DOHH2 (cell line): ENCODE results near the gene GET4.

ENCODE experiments used
- H3F3A ChIP-seq: fragments of 200-600 bp; sonication (generic), shearing (Covaris generic); 2 replicates; pipeline ENCODE4 v1.6.0; 2016; ENCODE audit warnings: antibody characterized with exemption, mild to moderate bottlenecking; ENCODE audit not compliant: control insufficient read depth, insufficient read depth
- H3K27ac ChIP-seq: fragments of 200-600 bp; sonication (generic); 2 replicates; pipeline ENCODE4 v1.5.1; 2014; ENCODE audit warnings: low read depth, mild to moderate bottlenecking, low read length, moderate library complexity
- H3K27me3 ChIP-seq: fragments of 200-600 bp; sonication (generic); 2 replicates; pipeline ENCODE4 v1.6.1; 2014; ENCODE audit warnings: mild to moderate bottlenecking, low read length, mixed read lengths; ENCODE audit not compliant: control insufficient read depth
- H3K36me3 ChIP-seq: fragments of 200-600 bp; sonication (generic); 2 replicates; pipeline ENCODE4 v1.6.1; 2014; ENCODE audit warnings: mild to moderate bottlenecking, low read length, moderate library complexity, mixed read lengths; ENCODE audit not compliant: control insufficient read depth
- H3K4me1 ChIP-seq: fragments of 200-600 bp; sonication (generic); 2 replicates; pipeline ENCODE4 v1.6.1; 2014; ENCODE audit warnings: mild to moderate bottlenecking, low read length, mixed read lengths; ENCODE audit not compliant: control insufficient read depth
- H3K4me2 ChIP-seq: fragments of 200-600 bp; sonication (generic); 2 replicates; pipeline ENCODE4 v1.6.0; 2014; ENCODE audit warnings: mild to moderate bottlenecking, low read length, moderate library complexity
- H3K4me3 ChIP-seq: fragments of 200-600 bp; sonication (generic); 2 replicates; pipeline ENCODE4 v1.5.1; 2014; ENCODE audit warnings: mild to moderate bottlenecking, low read length, mixed read lengths
- H3K79me2 ChIP-seq: fragments of 200-600 bp; sonication (generic); 2 replicates; pipeline ENCODE4 v1.6.1; 2014; ENCODE audit warnings: mild to moderate bottlenecking, low read length, mixed read lengths; ENCODE audit not compliant: control insufficient read depth
- H3K9me2 ChIP-seq: fragments of 200-600 bp; sonication (generic); replicated peaks from 2 replicates; pipeline ENCODE4 v1.6.1; 2014; ENCODE audit warnings: mild to moderate bottlenecking, low read length, mixed read lengths; ENCODE audit not compliant: control insufficient read depth
- H3K9me3 ChIP-seq: fragments of 200-600 bp; sonication (generic); 2 replicates; pipeline ENCODE4 v1.6.1; 2014; ENCODE audit warnings: antibody characterized with exemption, low read length, mixed read lengths; ENCODE audit not compliant: control insufficient read depth, insufficient read depth
- H4K20me1 ChIP-seq: fragments of 200-600 bp; sonication (generic); 2 replicates; pipeline ENCODE4 v1.6.0; 2014; ENCODE audit warnings: low read depth, mild to moderate bottlenecking, antibody characterized with exemption, low read length, moderate library complexity; ENCODE audit not compliant: control insufficient read depth, insufficient read depth
- EZH2phosphoT487 ChIP-seq: fragments of 200-600 bp; sonication (generic); IDR thresholded peaks from 2 replicates; pipeline ENCODE4 v1.6.1; 2017; ENCODE audit warnings: borderline replicate concordance, mild to moderate bottlenecking, antibody characterized with exemption, low read length, moderate library complexity, mixed read lengths
- TF ChIP-seq, protein P1 (sequence below): fragments of 200-600 bp; sonication (generic); IDR thresholded peaks from one replicate; pipeline ENCODE4 v1.5.1; 2014; ENCODE audit warnings: antibody characterized with exemption, mild to moderate bottlenecking, low read depth, low read length; ENCODE audit not compliant: poor library complexity, severe bottlenecking

Gene GET4

GRCh38 chr7:841943-842342 is 34.4 kb upstream of the GET4 start:
- H3K36me3 ChIP-seq = peaks cover 68% of the 10 kb centered on the region
- TF ChIP-seq, protein P1, sequence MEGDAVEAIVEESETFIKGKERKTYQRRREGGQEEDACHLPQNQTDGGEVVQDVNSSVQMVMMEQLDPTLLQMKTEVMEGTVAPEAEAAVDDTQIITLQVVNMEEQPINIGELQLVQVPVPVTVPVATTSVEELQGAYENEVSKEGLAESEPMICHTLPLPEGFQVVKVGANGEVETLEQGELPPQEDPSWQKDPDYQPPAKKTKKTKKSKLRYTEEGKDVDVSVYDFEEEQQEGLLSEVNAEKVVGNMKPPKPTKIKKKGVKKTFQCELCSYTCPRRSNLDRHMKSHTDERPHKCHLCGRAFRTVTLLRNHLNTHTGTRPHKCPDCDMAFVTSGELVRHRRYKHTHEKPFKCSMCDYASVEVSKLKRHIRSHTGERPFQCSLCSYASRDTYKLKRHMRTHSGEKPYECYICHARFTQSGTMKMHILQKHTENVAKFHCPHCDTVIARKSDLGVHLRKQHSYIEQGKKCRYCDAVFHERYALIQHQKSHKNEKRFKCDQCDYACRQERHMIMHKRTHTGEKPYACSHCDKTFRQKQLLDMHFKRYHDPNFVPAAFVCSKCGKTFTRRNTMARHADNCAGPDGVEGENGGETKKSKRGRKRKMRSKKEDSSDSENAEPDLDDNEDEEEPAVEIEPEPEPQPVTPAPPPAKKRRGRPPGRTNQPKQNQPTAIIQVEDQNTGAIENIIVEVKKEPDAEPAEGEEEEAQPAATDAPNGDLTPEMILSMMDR = no peak
- no peak for TF ChIP-seq EZH2phosphoT487

DNA sequence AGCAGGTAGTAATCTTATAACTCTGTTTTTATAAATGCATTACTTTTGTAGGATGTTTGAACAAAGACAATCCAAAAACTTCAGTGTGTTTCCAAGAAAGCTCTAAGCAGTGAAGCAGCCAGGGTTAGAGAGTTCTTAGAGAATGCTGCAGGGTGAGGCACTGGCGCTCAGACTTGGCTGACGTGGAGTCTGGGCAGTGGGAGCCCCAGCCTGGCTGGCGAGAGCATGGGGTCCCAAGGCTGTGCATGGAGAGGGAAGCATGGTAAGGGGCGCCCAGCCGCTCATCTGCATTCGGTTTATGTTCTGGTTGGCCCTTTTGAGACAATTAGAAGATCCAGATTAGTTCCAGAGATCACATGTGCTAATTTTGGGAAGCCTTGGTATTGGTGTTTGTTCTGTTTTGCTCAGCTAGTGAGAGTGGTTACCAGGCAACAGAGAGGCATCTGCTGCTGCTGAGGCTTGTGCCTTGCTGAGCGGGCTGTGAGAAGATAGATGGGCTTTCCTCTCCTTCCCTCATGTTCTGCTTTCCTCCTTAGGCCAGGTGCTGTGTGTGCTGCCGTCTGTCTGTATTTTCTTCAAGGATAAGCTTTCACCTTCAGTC is 33.8 kb upstream of the GET4 start:
- Histone ChIP-seq H4K20me1 (no peaks in the 10 kb centered on the region), H3K27me3 (no peaks in the 10 kb centered on the region), H3F3A (no peaks in the 10 kb centered on the region), H3K9me2 (no peaks in the 10 kb centered on the region), H3K4me3 (no peak overlapping the region), H3K4me2 (no peak overlapping the region), H3K9me3 (no peaks in the 10 kb centered on the region), H3K36me3 (peaks cover 65% of the 10 kb centered on the region), H3K4me1 (no peaks in the 10 kb centered on the region), H3K27ac (no peak overlapping the region), H3K79me2 (peaks cover 19% of the 10 kb centered on the region)
- no peak for TF ChIP-seq EZH2phosphoT487
- TF ChIP-seq, protein P1 = no peak

More at GRCh38 chr7:841943-842342, 34.4 kb upstream of the GET4 start:
- H3K9me3 ChIP-seq = no peaks in the 10 kb centered on the region
- no peaks in the 10 kb centered on the region for H3K9me2 ChIP-seq
- H3K4me1 ChIP-seq = no peaks in the 10 kb centered on the region
- no peak overlapping the region for H3K4me3 ChIP-seq
- H3K27ac ChIP-seq = no peak overlapping the region
- no peaks in the 10 kb centered on the region for H3F3A ChIP-seq
- H3K4me2 ChIP-seq = no peak overlapping the region
- no peaks in the 10 kb centered on the region for H4K20me1 ChIP-seq
- H3K27me3 ChIP-seq = no peaks in the 10 kb centered on the region
- peaks cover 25% of the 10 kb centered on the region for H3K79me2 ChIP-seq

DNA sequence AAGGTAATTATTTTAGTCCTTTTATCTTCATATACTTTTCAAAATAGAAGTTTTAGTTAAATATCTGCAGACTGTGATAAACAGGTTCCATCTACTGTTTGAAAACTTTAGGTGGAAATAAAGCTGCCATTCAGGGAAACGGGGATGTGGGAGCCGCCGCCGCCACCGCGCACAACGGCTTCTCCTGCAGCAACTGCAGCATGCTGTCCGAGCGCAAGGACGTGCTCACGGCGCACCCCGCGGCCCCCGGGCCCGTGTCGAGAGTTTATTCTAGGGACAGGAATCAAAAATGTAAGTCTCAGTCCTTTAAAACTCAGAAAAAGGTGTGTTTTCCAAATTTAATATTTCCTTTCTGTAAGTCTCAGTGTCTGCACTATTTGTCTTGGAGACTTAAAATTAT is 33.1 kb upstream of the GET4 start:
- H3K4me1 ChIP-seq = no peaks in the 10 kb centered on the region
- no peaks in the 10 kb centered on the region for H3K9me2 ChIP-seq
- no peaks in the 10 kb centered on the region for H3K27me3 ChIP-seq
- no peaks in the 10 kb centered on the region for H4K20me1 ChIP-seq
- peaks cover 65% of the 10 kb centered on the region for H3K36me3 ChIP-seq
- H3K9me3 ChIP-seq = no peaks in the 10 kb centered on the region
- H3K4me3 ChIP-seq = no peak overlapping the region
- no peak overlapping the region for H3K27ac ChIP-seq
- TF ChIP-seq, protein P1 = no peak
- TF ChIP-seq EZH2phosphoT487 = no peak
- H3K4me2 ChIP-seq = no peak overlapping the region
- H3K79me2 ChIP-seq = peaks cover 12% of the 10 kb centered on the region
- H3F3A ChIP-seq = 0 out of 2 replicates have a peak, but pooled peaks cover 2% of the 10 kb centered on the region
